AG20443 (cell line): ENCODE results near the gene PDE8B.

ENCODE experiments used
- DNase-seq: peaks from one replicate; pipeline ENCODE4 v3.0.0; 2012; ENCODE audit warnings: low spot score, mixed read lengths

The PDE8B gene

DNA sequence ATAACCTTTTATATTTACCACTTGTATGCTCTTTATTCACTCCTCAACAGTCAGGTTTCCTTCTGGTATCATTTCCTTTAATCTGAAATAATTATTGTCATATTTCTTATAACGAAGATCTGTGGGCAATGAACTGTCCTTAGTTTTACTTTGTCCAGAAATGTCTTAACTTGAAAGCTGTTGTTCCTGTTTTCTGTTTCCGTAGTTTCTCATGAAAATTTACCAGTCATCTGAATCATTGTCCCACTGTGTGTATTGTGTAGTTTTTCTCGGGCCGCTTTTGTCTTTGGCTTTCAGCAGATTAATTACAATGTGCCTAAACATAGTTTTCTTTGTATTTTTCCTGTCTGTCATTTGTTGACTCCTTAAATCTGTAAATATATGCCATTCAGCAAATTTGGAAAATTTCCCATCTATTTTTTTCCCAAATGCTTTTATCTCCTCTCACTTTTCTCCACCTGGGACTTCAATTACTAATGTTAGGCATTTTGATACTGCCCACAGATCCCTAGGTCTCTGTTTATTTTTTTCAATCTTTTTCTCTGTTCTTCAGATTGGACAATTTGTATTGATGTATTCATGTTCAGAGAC lies 74.9 kb downstream of the PDE8B start:
- no peak for DNase-seq

DNA sequence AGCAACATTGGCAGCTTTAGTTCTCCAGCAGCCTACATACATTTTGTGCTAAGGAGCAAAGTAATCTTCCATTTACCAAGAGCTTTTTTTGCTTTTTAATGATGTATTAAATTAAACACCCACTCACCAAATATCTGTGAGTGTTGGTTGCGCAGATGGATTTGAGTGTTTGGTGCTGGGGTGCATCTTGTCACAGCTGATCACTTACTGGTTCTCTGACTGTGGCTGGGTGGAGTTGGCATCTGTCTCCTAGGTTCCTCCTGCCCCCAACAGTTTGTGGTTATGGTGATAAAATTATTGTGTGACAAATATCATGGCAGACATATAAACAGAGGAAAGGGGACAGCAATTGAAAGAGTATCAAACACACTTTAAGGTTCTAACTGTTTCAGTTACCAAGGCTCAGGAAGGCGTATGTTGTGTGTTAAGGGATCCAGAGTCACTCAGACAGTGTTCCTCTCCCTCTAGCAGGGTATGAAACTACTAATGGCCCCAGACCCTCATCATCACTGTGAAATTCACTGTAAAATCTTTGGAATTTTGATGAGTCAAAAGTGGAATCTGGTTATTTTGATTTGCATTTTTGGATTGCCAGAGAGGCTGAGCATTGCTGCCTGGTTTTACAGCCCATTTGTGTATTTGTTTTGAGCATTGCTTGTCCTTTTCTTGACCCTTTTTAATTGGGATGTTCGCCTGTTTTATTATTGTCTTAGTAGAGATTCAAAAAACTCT lies 81.7 kb downstream of the PDE8B start:
- peak; percentile 77 for DNase-seq

DNA sequence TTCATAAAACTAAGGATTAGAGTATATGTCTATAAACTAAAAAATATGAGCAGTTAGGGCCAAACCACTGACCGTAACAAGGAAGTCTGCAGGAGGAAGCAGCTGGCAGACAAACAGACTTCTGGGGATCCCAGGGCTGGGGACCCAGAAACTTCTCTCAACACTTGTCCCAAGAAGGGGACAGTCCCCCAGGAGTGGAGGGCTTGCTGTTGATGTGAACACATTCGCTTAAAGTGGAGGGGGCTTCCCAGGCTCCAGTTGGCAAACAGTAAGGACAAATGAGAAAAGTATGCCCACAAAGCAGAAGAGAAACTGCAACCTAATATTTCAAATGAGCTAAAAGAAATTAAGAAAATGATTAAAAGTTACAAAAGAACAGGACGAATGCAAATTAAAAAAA lies 83.7 kb downstream of the PDE8B start:
- DNase-seq = no peak

DNA sequence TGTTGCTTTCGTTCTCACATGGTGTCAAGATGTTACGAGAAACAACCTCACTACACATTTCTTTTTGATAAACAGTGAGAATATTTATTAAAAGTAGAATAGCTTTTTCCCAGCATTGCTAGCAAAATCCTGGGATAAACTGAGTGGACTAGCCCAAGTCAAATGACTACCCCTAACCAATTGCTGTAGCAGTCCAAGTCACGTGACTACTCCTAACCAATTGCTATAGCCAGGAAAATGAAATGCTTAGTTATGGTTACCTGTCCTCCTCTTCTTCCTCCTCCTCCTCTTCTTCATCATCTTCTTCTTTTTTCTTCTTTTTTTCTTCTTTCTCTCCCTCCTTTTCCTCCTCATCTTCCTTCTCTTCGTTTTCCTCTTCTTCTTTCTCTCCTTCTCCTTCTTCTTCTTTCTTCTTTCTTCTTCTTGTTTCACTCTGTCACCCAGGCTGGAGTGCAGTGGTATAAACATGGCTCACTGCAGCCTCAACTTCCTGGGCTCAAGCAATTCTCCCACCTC lies 85.4 kb downstream of the PDE8B start:
- DNase-seq = no peak

DNA sequence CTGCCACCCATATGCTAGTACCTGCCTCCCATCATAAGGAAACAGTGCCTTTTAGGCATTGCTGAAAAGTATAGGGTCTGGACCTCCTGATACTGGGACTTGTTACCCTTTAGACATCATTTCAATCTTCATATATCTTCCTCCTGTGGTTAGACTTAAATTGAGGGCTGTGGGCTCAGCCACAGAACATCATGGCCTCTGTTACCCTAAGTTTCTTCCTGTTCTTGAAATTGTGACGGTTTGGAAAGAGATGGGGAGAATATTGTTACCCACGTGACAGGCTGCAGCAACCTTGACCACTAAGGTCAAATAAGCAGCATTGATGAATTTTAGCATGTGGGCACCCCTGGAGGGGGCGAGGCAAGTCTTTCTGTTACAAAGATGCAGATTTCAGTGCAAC lies 87.7 kb downstream of the PDE8B start:
- no peak for DNase-seq

DNA sequence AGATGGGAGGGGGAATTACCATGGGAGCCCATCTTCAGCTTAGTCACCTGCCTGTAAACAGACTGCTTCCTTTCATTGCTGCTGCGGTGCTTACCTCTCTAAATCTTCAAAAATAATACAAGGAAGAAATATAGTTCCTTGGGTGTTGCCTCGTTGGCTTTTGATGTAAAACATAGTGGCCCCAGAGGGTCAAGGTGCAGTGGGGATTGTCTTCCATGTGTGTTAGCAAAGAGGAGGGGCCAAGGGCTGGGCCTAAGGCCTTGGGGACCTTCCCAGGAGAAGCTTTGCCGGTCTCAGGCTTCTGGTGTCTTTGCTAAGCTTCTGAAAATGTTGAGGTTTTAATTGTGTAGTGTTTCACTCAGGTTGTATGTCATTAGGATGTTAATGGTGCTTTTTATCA lies 90.0 kb downstream of the PDE8B start:
- no peak for DNase-seq

DNA sequence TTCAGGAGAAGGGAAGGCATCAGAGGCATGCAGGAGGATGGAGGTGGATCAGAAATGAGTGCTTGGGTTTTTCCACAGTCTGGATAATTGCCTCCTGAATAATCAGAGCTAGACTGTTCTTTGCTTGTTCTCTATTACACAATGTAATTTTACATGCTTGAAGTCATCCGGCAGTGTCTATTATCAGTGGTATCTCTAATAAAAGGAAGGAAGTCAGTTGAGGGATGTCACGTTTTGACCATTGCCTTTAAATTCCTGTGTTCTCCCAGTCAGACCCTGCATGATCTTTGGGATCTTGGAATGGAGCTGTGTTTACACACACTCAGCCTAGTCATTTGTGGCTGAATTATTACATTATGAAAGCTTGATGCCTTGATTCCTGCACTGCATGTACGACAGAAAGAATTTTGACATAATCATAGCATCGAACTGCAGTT lies 91.0 kb downstream of the PDE8B start:
- DNase-seq = peak; percentile 65

DNA sequence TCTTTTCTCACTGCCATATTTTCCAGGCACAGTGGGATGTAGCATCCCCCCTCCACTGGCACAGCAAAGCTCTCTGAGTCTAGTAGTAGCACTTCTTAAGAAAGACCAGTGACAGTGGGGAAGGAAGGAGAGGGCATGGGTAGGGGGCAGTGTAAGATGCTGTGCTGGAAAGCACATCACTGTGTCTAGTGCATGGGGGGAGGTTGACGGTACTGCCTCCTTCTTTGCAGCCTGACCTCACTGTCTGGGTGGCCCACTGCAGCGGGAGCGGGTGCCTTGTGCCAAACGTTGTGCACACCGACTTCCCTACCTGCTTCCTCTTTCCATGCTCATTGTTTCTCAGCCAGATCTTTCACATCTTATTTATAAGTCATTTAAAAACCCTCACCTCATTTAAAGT lies 91.8 kb downstream of the PDE8B start:
- no peak for DNase-seq

DNA sequence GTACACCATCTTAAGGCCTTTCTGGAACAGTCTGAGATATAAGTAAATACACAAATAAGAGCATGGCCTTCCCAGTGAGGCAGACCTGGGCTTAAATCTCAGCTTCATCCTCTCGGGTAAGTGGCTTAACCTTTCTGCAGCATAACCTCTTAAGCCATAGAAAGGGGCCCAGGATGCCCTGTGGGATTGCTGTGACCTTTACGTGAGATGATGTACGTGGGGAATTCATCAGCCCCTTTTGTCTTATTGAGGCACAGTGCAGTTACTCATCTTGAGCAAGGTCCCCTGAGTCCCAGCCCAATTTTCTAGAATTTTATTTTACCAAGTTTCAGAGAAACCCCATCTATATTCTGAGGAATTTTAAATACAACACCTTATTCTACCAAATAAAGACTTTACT lies 92.2 kb downstream of the PDE8B start:
- no peak for DNase-seq

DNA sequence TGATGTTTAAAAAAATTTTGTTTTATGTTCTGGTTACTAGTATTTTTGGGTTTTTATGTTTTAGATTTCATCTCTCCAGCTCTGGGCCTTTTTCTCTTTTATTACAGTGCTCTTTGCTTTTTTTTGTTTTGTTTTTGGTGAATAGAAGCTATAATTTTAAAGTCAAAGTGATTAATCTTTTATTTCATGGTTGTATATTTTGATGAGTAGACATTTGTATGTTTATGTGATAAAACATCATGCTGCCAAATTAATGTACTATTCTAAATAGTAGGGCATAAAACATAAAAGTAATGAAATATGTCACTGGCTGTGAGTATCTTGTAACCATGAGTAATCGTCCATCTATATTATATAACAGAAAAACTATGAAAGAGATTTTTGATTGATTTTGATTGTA lies 93.9 kb downstream of the PDE8B start:
- DNase-seq = no peak

DNA sequence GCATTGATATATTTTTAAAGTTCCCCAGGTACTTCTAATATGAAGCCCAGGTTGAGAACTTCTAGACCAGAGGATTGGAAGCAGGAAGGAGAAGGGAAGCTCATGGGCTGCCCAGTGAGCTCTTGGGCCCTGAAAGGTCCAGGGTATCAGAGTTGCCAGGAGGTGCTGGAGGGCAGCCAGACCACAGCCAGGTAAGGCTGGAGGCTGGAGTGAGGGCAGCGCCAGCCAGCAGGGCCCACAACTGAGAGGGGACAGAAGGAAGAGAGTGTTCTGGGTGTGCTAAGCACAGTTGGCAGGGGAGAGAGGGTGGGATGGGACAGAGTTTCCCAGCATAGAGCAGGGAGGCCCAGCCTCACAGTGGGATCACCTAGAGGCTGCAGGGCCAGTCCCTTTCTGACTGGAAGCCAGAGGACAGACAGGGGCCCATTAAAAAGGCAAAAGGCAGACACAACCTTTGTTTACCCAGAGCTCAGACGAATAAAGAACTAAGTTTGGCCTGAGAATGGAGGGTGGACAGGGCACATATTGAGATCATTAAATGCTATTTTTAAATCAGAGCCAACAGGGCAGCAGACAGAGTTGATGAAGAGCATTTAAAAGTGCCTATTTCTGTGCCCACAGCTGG lies 94.9 kb downstream of the PDE8B start:
- no peak for DNase-seq

DNA sequence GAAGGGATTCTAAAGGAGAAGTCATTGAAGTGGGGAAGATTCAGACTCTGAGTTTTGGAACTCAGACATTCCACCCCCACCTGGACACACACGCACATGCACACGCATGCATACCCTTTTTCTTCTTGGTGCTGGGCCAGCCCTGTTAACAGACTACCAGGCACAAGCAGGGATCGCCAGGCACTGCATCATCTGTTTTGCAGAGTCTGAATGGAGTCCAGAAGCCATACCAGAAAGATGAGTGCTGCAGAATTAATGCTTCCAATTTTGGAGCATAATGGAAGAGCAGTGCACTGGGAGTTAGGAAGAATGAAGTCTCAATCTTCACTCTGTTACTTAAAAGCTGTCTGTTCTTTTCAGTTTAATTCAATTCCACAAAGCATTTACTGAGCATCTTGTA lies 95.5 kb downstream of the PDE8B start:
- peak; percentile 79 for DNase-seq

DNA sequence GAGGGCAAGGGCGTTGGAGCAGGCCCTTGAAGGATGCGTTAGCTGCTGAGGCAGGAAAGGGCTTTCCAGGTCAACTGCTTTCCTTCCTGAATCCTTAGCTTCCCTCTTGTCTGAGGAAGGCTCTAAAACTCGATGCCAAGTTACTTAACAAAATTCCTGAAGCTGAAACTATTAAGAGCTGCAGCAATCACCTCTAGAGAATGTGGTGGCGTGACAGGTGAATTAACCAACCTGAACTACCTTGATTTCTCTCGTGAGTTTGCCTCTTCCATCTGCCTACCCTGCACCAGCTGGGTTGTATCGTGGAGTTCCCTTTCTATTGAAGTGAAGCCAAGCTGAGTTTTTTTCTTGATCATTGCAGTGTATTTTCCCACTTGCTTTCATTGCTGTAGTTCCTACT lies 96.1 kb downstream of the PDE8B start:
- DNase-seq = no peak

DNA sequence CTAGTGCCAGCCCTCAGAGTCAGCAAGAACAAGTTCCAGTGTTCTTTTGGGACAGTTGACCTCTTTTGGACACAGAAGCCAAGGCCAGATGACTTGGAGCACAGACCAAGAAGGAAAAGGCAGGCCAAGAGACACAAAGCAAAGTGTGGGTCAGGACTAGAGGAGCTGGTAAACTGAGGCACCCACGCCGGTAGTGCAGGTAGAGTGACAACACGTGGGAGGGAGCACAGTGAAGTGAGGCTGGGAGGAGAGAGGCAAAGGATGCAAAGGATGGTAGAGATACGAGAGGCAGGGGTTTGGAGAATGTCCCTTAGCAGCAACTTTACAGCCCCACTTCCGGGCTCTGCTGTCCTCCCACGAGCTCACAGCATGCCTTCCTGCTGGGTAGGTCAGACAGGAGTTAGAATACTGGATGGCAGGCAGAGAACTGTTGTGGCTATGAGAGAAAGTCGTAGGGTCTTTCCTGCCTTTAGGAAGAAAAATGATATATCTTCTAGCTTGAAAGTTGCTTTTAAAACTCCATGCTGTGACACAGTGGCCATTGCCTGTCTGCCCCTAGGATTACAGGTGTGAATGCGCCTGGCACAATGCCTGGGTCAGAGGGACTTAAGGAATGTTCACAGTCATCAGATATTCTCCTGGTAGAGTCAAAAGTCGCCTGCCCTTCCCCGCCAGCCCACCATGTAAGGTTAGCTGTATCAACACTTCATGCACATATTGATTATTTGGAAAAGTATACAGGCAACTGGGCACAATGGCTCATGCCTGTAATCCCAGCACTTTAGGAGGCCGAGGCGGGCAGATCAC lies 97.9 kb downstream of the PDE8B start:
- no peak for DNase-seq

DNA sequence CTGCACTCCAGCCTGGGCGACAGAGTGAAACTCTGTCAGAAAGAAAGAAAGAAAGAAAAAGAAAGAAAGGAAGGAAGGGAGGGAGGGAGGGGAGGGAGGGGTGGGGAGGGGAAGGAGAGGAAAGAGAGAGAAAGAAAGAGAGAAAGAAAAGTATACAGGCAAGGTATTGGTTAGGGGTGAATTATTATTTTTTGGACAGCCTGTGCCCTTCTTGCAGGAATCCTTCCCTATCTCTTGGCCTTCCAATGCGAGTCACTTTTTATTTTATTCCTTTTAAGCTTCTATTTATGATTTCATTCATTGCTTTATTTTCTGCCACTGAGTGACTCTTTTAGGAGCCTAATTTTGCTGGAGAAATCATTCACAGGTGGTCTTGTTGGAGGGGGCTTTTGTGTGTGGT lies 98.7 kb downstream of the PDE8B start:
- DNase-seq = no peak

DNA sequence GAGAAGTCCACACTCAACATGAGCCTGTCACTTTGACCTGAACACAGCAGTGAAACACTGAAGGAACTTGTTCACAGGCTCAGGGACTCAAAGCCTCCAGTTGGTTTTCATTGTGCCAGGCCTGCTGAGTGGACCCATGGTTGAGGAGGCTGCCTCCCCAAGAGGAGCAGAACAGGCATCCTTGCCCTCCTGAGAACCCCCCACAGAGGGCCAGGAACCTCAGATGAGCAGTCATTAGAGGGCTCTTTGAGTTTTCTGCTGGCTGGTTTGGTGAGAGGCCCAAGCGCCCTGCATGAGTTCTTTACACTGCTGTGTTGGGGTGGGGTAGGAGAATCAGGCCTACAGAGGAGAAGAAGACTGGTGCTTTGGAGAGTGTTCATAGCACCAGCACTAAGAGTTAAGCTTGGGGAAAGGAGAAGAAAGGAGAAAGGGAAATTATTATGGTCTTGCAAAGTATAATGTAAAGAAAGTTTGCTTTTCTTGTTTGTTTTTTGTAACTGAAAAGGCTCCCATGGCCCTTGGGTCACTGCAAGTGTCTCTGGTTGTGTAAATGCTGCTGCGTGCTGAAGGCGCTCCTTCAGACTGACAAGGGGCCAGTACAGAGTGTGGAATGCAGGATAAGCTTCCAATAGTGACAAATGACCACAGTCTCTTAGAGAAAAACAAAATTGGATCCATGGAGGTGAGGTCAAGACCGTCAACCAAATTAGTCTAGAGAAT lies 100.2 kb downstream of the PDE8B start:
- DNase-seq = no peak

DNA sequence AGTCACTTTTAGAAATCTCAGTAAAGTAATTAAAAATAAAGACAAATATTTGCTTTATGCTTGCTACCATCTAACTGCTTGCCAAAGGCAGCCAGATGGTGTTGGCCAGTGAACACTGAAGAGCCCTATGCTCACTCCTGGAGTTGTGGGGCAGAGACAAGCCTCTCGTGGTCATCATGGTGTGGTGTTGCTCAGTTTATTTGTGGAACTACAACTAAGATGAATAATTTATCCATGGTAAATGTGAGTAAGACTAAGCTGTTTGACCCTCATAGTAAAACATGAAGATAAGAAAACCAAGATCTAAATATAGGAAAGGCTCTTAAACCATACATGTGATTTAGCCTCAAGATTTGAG lies 100.7 kb downstream of the PDE8B start:
- peak; percentile 14 for DNase-seq

DNA sequence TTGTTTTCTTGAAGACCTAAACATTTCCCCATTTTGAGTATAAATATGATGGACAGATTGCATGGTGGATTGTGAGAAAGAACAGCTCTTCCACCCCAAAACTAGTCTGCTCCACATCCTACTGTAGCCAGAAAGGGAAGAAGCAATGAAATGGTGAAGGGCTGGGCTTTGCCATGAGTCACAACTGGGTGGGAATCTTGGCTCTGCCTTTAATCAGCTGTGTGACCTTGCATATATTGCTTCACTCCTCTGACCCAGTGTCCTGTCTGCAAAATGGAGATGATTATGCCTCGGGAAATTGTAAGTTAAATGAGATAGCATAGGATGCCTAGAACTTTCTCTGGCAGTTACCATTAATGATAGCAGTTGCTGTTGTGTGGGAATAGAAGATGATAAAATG lies 101.9 kb downstream of the PDE8B start:
- peak; percentile 76 for DNase-seq

DNA sequence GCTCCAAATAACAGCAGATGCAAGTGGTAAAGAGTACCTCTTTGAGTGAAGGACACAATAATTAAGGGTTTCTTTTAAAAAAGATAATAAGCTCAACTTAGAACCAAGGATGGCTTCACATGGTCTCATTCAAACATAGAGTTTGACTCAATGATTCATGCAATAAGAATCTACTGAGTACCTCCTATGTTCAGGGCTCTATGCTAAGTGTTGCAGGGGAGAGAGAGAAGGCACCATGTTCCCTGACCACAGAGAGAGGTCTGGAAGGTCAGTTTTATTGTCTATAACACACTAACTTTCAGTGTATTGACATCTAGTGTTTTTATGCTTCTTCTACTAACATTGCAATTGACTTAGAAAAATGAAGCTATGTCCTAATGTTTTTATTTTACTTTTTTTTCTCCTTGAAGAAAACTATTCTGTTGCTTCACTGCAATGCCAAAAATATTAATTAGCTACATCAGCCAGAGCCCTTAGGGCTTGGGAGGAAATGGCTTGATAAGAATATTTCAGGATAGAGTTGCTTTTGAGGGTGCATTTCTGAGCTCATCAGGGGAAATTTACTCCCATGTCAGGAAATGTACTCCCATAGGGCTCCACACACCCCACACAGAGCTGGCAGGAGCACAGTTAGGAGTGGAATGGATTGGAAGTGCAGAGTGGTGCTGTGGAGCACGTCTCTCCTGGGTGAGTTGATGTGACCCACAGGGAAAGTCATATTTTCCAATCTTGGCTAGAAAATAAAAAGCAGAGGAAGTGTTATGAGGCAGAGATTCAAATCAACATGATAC lies 106.6 kb downstream of the PDE8B start:
- DNase-seq = peak; percentile 37

DNA sequence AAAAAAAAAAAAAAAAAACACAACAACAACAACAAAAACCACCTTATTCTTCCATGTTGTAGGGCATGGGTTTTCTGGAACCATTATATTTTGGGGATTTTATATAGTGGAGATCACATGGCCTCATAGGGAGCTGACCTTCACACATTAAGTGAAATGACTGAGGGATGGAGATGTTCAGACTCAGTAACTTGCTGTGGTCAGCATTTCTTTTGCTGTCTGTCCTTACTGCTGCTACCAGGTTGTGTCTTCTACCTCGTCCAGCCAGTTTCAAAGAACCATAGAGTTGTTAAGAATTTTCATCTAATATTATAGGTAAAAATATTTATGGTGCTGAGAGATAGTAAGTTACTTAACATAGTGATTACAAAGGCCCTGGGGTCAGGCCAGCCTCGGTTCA lies 107.6 kb downstream of the PDE8B start:
- no peak for DNase-seq

DNA sequence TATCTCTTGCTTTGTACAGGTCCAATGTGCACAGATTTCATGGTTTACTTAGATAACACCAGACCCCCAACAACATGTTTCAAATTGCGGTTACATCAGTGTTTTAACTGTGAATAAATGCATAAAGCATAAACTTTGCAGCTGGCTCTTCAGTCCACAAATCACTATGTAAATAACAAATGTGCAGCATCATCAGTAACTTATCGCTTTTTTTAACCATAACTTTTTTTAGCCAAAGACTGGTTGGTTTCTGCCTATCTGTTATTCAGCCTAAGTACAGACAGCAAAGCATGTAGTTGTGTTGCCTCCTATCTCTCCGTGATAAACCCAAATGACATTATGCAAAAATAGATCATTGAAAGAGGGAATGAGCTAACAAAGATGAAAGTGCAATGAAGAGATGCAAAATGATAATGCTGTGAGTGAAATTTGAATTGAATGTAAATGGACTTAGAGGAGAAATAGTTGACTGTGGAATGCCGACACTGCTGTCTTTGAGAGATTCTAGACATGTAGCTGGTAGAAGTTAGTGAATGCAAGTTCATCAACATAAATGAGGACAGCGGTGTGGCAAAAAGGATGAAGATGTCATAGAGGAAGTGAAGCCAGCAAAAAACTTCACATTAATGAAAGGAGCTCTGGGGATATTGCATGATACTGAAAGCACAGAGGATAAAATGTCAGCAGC lies 108.8 kb downstream of the PDE8B start:
- no peak for DNase-seq
